Calu3 (cell line): ENCODE results near the gene ZNF492. TPM values are rescaled to one million over a fixed set of nuclear protein-coding genes. Genes with fewer than 3 reads are reported as not detected.

Source experiments
- BruUV-seq: library from RNA; stranded (reverse); fragments of 400-500 nt; replicated peaks from 2 replicates; lab custom pipeline; 2021; lab: Mats Ljungman, UMichigan
- CTCF ChIA-PET: fragments of 300-600 bp; sonication (Branson Sonifier 250); formaldehyde crosslinking; loops from one replicate; lab custom pipeline; 2022; ENCODE audit warnings: antibody characterized with exemption; lab: Charles Lee
- DNase-seq: peaks from one replicate; pipeline ENCODE4 v3.0.0; 2022
- H3K27ac Mint-ChIP-seq: one replicate; pipeline ENCODE4 v1.8.0; 2022; ENCODE audit warnings: mixed read lengths; ENCODE audit not compliant: unreplicated experiment
- H3K27me3 Mint-ChIP-seq: one replicate; pipeline ENCODE4 v1.8.0; 2022; ENCODE audit warnings: mixed read lengths; ENCODE audit not compliant: unreplicated experiment
- H3K36me3 Mint-ChIP-seq: one replicate; pipeline ENCODE4 v1.8.0; 2022; ENCODE audit warnings: mild to moderate bottlenecking, moderate library complexity, mixed read lengths; ENCODE audit not compliant: insufficient read depth, unreplicated experiment
- H3K4me1 Mint-ChIP-seq: one replicate; pipeline ENCODE4 v1.8.0; 2022; ENCODE audit warnings: mild to moderate bottlenecking, low read depth, mixed read lengths; ENCODE audit not compliant: unreplicated experiment
- H3K4me3 Mint-ChIP-seq: one replicate; pipeline ENCODE4 v1.8.0; 2022; ENCODE audit warnings: mild to moderate bottlenecking, low read depth, moderate library complexity, mixed read lengths; ENCODE audit not compliant: unreplicated experiment
- H3K9me3 Mint-ChIP-seq: one replicate; pipeline ENCODE4 v1.8.0; 2022; ENCODE audit warnings: low read depth, mixed read lengths; ENCODE audit not compliant: unreplicated experiment
- intact Hi-C: fragments of 100-400 bp; cut with micrococcal nuclease; formaldehyde crosslinking; loops from one replicate; pipeline ENCODE4 v1.10.0; 2022; ENCODE audit not compliant: unreplicated experiment
- total RNA-seq: library from RNA; stranded (reverse); gene quantifications from 2 replicates; pipeline ENCODE4 v1.2.3, GENCODE V29; 2022
- TF ChIP-seq, protein P1 (sequence below): fragments of 200-600 bp; IDR thresholded peaks from one replicate; pipeline ENCODE4 v1.8.0; 2022; ENCODE audit warnings: antibody characterized with exemption; ENCODE audit not compliant: unreplicated experiment

The ZNF492 gene
- total RNA-seq, 1 experiment from 2014 or later = not detected

DNA sequence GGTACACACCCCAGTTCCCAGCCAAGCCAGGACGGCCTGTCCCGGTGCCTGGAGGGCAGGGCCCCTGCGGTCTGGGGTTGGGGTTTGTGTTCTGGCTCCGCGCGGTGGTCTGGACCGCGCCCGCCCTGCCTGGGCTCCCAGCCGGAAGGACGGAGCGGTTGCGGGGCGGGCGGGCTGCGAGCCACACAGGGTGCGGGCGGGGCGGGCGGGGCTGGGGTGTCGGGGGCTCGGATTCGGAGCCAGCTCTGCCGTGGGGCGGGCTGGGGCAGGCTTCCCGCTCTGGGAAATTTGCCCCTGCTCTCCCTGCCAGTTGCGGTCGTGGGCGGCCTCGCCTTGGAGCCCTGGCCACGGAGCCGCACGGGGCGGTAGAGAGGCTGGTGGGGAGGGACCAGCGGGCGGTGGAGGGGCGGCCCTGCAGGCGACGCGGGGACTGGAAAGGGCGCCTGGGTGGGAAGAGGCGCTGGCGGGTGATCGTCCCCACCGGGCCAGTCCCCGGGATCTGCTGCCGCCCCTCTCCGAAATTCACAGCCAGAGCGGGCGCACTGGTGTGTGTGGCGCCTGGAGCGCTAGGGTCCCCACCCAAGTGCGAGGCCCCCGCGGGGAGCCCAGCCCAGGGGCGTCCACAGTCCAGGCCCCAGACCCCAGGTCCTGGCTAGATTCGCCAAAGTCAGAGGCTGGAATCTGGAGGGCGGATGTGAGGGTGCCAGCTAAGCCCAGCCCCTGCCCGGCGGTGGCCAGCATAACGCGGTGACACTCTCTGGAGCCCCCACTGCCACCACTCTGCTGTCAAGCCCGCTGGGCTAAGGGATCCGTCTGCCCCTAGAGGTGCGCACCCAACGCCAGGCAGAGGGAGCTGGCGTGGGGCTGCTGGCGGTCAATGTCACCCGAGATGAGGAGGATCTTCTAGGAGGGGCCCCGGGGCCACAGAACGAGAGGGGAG lies 11.0 kb upstream of the ZNF492 start:
- H3K36me3 Mint-ChIP-seq = no peaks in the 10 kb centered on the region
- H3K27ac Mint-ChIP-seq = no peak overlapping the region
- no peaks in the 10 kb centered on the region for H3K4me1 Mint-ChIP-seq
- H3K27me3 Mint-ChIP-seq = no peaks in the 10 kb centered on the region
- no peak overlapping the region for H3K4me3 Mint-ChIP-seq
- no peak for DNase-seq
- intact Hi-C loops = no loop called here
- TF ChIP-seq, protein P1, sequence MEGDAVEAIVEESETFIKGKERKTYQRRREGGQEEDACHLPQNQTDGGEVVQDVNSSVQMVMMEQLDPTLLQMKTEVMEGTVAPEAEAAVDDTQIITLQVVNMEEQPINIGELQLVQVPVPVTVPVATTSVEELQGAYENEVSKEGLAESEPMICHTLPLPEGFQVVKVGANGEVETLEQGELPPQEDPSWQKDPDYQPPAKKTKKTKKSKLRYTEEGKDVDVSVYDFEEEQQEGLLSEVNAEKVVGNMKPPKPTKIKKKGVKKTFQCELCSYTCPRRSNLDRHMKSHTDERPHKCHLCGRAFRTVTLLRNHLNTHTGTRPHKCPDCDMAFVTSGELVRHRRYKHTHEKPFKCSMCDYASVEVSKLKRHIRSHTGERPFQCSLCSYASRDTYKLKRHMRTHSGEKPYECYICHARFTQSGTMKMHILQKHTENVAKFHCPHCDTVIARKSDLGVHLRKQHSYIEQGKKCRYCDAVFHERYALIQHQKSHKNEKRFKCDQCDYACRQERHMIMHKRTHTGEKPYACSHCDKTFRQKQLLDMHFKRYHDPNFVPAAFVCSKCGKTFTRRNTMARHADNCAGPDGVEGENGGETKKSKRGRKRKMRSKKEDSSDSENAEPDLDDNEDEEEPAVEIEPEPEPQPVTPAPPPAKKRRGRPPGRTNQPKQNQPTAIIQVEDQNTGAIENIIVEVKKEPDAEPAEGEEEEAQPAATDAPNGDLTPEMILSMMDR = no peak
- BruUV-seq = no TSS peak
- CTCF ChIA-PET = interaction anchor here (0.6 kb wide), 1 partner anchor 1343 kb away, joined by 3 read pairs; no protein-coding TSS in a partner anchor
- H3K9me3 Mint-ChIP-seq = peaks cover 7% of the 10 kb centered on the region

DNA sequence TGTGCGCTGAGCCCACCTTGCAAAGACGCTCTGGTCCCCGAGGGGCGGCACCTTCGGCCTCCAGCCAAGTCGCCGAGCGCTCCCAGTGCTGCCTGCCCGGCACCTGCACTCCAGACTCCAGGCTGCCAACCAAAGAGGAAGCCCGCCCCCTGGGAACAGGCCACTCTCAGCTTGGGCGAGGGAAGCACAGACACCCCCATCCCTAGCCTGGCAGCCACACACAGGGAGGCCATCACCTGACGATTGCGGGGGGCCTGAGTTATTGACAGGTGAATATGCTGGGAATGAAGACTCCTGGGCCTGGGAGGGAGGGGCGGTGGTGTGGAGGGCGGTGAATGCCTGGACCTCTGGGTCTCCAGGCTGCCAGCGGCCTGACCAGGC lies 10.3 kb upstream of the ZNF492 start:
- Mint-ChIP-seq H3K9me3 (peaks cover 7% of the 10 kb centered on the region), H3K27ac (no peak overlapping the region), H3K27me3 (no peaks in the 10 kb centered on the region), H3K36me3 (no peaks in the 10 kb centered on the region), H3K4me1 (no peaks in the 10 kb centered on the region), H3K4me3 (no peak overlapping the region)
- no peak for DNase-seq
- BruUV-seq = no TSS peak
- TF ChIP-seq, protein P1 = no peak
- CTCF ChIA-PET = interaction anchor here (0.6 kb wide), 1 partner anchor 1344 kb away, joined by 3 read pairs; no protein-coding TSS in a partner anchor
- intact Hi-C loops = no loop called here

DNA sequence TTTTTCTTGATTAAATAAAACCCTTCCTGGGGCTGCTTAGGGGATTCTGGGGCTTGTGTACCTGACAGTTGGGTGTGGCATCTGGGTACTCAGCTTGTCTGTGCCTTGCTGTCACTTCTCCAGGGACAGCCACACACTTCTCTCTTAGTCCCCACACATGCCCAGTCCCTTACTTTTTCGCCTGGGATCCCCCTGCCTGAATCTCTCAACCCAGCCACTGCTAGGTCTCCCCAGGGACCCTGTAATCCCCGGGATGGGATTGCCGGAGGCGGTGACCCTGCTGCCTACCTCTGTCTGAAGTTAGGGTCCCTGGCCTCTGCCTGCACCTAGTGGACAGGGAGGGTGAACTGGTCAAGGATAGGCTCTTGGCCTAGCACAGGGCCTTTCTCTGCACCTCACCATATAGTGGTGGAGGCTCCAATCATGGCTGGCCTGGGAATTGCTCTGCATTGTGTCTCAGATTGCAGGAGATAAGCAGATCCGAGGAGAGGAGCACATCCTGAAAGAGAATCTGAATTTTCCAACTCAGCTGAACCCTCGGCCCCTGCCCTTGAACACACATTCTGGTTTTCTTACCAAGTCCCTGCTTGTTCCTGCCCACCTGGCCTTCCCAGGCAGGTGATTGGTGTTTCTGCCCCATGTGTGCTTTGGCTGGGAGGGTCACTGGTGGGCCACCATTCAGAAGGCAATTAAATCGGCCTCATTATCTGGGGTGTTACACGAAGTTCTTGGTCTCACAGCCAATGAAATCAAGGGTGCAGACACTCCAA lies 8.7 kb upstream of the ZNF492 start:
- Mint-ChIP-seq H3K4me3 (no peak overlapping the region), H3K36me3 (no peaks in the 10 kb centered on the region), H3K27ac (no peak overlapping the region), H3K9me3 (peaks cover 4% of the 10 kb centered on the region), H3K4me1 (no peaks in the 10 kb centered on the region), H3K27me3 (no peaks in the 10 kb centered on the region)
- no peak for DNase-seq
- no TSS peak for BruUV-seq
- TF ChIP-seq, protein P1 = no peak
- CTCF ChIA-PET = no interaction called here
- intact Hi-C loops = no loop called here

DNA sequence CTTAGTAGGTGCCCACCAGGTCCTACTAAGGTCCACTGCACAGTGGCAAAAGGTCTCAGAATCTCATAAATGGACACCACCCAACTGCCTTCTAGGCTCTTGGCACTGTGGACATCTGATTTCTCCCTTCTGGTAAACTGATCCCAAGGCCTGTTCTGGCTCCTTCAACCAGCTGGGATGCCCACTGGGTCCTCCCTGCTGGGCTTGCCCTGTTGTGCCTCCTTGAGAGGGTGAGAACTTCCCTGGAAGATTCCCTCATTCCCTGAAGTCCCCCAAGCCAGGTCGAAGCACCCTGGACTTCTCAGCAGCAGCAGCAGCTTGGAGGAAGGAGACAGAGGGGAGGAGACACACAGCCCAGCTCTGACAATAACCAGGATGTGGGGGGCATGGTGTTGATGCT lies 6.6 kb upstream of the ZNF492 start:
- no peak overlapping the region for H3K4me3 Mint-ChIP-seq
- H3K9me3 Mint-ChIP-seq = peaks cover 4% of the 10 kb centered on the region
- no TSS peak for BruUV-seq
- no peaks in the 10 kb centered on the region for H3K27me3 Mint-ChIP-seq
- H3K27ac Mint-ChIP-seq = no peak overlapping the region
- TF ChIP-seq, protein P1 = no peak
- intact Hi-C loops = no loop called here
- H3K4me1 Mint-ChIP-seq = no peaks in the 10 kb centered on the region
- no peaks in the 10 kb centered on the region for H3K36me3 Mint-ChIP-seq
- CTCF ChIA-PET = no interaction called here
- DNase-seq = no peak
